SK-N-SH (cell line): Measurements from ENCODE around the gene MYO18A. TPM values are rescaled to one million over a fixed set of nuclear protein-coding genes. Genes with fewer than 3 reads are reported as not detected.

Experiments used
- CTCF ChIA-PET: fragments of 300-600, 350-600 bp; formaldehyde crosslinking; extraction: SDS; loops from one replicate; lab custom pipeline; 2021; lab: Yijun Ruan, JAX
- POLR2A ChIA-PET: fragments of 350-600 bp; sonication (Branson Sonifier 250); formaldehyde crosslinking; extraction: SDS; loops from one replicate; lab custom pipeline; 2020; ENCODE audit warnings: antibody characterized with exemption, inconsistent platforms; lab: Yijun Ruan, JAX
- DNase-seq: peaks from one replicate; pipeline ENCODE4 v3.0.0; 2012
- H2AFZ ChIP-seq: fragments of 200-600 bp; sonication (generic); 2 replicates; pipeline ENCODE4 v1.8.1; 2016; ENCODE audit warnings: antibody characterized with exemption, mild to moderate bottlenecking, low read depth
- H3F3A ChIP-seq: fragments of 200-600 bp; sonication (generic); replicated peaks from 2 replicates; pipeline ENCODE3; 2016; ENCODE audit warnings: antibody characterized with exemption, mild to moderate bottlenecking; ENCODE audit not compliant: insufficient read depth
- H3K27ac ChIP-seq, 2 experiments: fragments of 200-500 bp in 1 of 2; fragments of 200-600 bp in 1 of 2; sonication (Bioruptor generic) in 1 of 2; sonication (generic), shearing (Covaris generic) in 1 of 2; 2 replicates each; pipeline versions ENCODE4 v1.5.1 to v1.6.1; 2014 to 2016; ENCODE audit warnings: low read depth in 2 of 2, inconsistent platforms in 1 of 2, low read length in 1 of 2, mild to moderate bottlenecking in 1 of 2, mixed read lengths in 1 of 2
- H3K27me3 ChIP-seq: fragments of 200-600 bp; sonication (generic), shearing (Covaris generic); 2 replicates; pipeline ENCODE4 v1.6.1; 2016; ENCODE audit warnings: mixed run types; ENCODE audit not compliant: insufficient read depth
- H3K36me3 ChIP-seq, 2 experiments: fragments of 200-500 bp in 1 of 2; fragments of 200-600 bp in 1 of 2; sonication (Bioruptor generic) in 1 of 2; sonication (generic) in 1 of 2; replicated peaks in 1 of 2; 2 replicates each; pipeline versions ENCODE3 to v1.5.1; 2014 to 2016; ENCODE audit warnings: low read length in 1 of 2, mild to moderate bottlenecking in 1 of 2; ENCODE audit not compliant: insufficient read depth in 2 of 2, control insufficient read depth in 1 of 2
- H3K4me1 ChIP-seq, 2 experiments: fragments of 200-500 bp in 1 of 2; fragments of 200-600 bp in 1 of 2; sonication (Bioruptor generic) in 1 of 2; sonication (generic), shearing (Covaris generic) in 1 of 2; 2 replicates each; pipeline versions ENCODE4 v1.5.1 to v1.6.1; 2014 to 2016; ENCODE audit warnings: low read depth in 1 of 2, low read length in 1 of 2, mixed run types in 1 of 2; ENCODE audit not compliant: insufficient read depth in 2 of 2, control insufficient read depth in 1 of 2
- H3K4me2 ChIP-seq: fragments of 200-600 bp; sonication (generic), shearing (Covaris generic); 2 replicates; pipeline ENCODE4 v1.6.1; 2017; ENCODE audit warnings: mixed run types
- H3K4me3 ChIP-seq, 2 experiments: fragments of 200-500 bp in 1 of 2; fragments of 200-600 bp in 1 of 2; sonication (Bioruptor generic) in 1 of 2; sonication (generic), shearing (Covaris generic) in 1 of 2; 2 replicates each; pipeline versions ENCODE4 v1.5.1 to v1.8.1; 2014 to 2016; ENCODE audit warnings: low read depth in 2 of 2, inconsistent platforms in 1 of 2, low read length in 1 of 2, mild to moderate bottlenecking in 1 of 2, mixed read lengths in 1 of 2, moderate library complexity in 1 of 2
- H3K79me2 ChIP-seq: fragments of 200-600 bp; sonication (generic); 2 replicates; pipeline ENCODE4 v1.8.1; 2017; ENCODE audit warnings: mild to moderate bottlenecking; ENCODE audit not compliant: insufficient read depth
- H3K9ac ChIP-seq: fragments of 200-600 bp; sonication (generic); 2 replicates; pipeline ENCODE4 v1.6.1; 2017; ENCODE audit warnings: mixed run types
- H3K9me2 ChIP-seq: fragments of 200-600 bp; sonication (generic); 2 replicates; pipeline ENCODE4 v1.6.1; 2017; ENCODE audit warnings: mixed run types
- H3K9me3 ChIP-seq: fragments of 200-600 bp; sonication (generic); 2 replicates; pipeline ENCODE4 v1.6.1; 2017; ENCODE audit warnings: mixed run types, mild to moderate bottlenecking, moderate library complexity
- H4K20me1 ChIP-seq: fragments of 200-600 bp; sonication (generic); 2 replicates; pipeline ENCODE4 v1.6.1; 2017; ENCODE audit warnings: mild to moderate bottlenecking, mixed run types; ENCODE audit not compliant: insufficient read depth
- CHD2 ChIP-seq: fragments of 150-350 bp; IDR thresholded peaks from 2 replicates; pipeline ENCODE4 v1.6.1; 2018; ENCODE audit warnings: low read length; ENCODE audit not compliant: partially characterized antibody
- ELF1 ChIP-seq: IDR thresholded peaks from 2 replicates; pipeline ENCODE4 v1.4.0; 2012
- EZH2phosphoT487 ChIP-seq: fragments of 200-600 bp; sonication (generic); IDR thresholded peaks from 2 replicates; pipeline ENCODE4 v1.6.1; 2017; ENCODE audit warnings: low read depth, mixed run types, mild to moderate bottlenecking, antibody characterized with exemption, moderate library complexity, borderline replicate concordance
- FOSL2 ChIP-seq: IDR thresholded peaks from 2 replicates; pipeline ENCODE4 v1.4.0; 2012; ENCODE audit warnings: low read depth, mild to moderate bottlenecking, moderate library complexity, borderline replicate concordance
- FOXJ3 ChIP-seq: sonication (generic); formaldehyde crosslinking; IDR thresholded peaks from 2 replicates; pipeline ENCODE4 v1.5.1; 2020; ENCODE audit warnings: mild to moderate bottlenecking, missing genetic modification reagents
- GATA2 ChIP-seq: sonication (generic); formaldehyde crosslinking; IDR thresholded peaks from 2 replicates; pipeline ENCODE4 v1.5.0; 2020; ENCODE audit warnings: mild to moderate bottlenecking, missing genetic modification reagents
- IRF3 ChIP-seq: fragments of 150-350 bp; IDR thresholded peaks from 2 replicates; pipeline ENCODE4 v1.6.1; 2016; ENCODE audit warnings: mild to moderate bottlenecking, low read depth, low read length
- MEF2A ChIP-seq: IDR thresholded peaks from 2 replicates; pipeline ENCODE4 v1.4.0; 2012; ENCODE audit warnings: low read depth, borderline replicate concordance
- MXI1 ChIP-seq: IDR thresholded peaks from 2 replicates; pipeline ENCODE4 v1.6.1; 2012; ENCODE audit warnings: mild to moderate bottlenecking, low read depth, low read length, improper control_type of control experiment
- RAD21 ChIP-seq: IDR thresholded peaks from 2 replicates; pipeline ENCODE4 v1.6.1; 2012; ENCODE audit warnings: mild to moderate bottlenecking, low read length
- REST ChIP-seq: IDR thresholded peaks from 2 replicates; pipeline ENCODE4 v1.6.1; 2012; ENCODE audit warnings: mild to moderate bottlenecking, low read depth, low read length, moderate library complexity
- SIN3A ChIP-seq: IDR thresholded peaks from 2 replicates; pipeline ENCODE4 v1.6.1; 2012; ENCODE audit warnings: low read depth, mild to moderate bottlenecking, low read length, moderate library complexity, borderline replicate concordance
- YY1 ChIP-seq: IDR thresholded peaks from 2 replicates; pipeline ENCODE4 v1.4.0; 2012; ENCODE audit warnings: low read depth, mild to moderate bottlenecking
- ZBTB33 ChIP-seq: IDR thresholded peaks from 2 replicates; pipeline ENCODE4 v1.4.0; 2012; ENCODE audit warnings: low read depth, borderline replicate concordance
- WGBS: methylation state at CpG from one replicate; pipeline ENCODE4 v1.1.6; 2017; ENCODE audit warnings: low lambda C conversion rate; 5-methylcytosine and 5-hydroxymethylcytosine counted together
- polyA plus RNA-seq, 3 experiments: library from polyadenylated mRNA; depleted of rRNA; stranded (reverse); fragments of >200 nt; gene quantifications; 2 replicates each; pipeline ENCODE4 v1.2.3, GENCODE V29; 2012

Gene MYO18A
- polyA plus RNA-seq, 1 of the 3 experiments (the other 2 are of a cell fraction), result 6.6 TPM

- peaks cover 0 to 46% of the 10 kb centered on the region in 2 experiments for H3K36me3 ChIP-seq
- no peaks in the 10 kb centered on the region for H4K20me1 ChIP-seq
- no peak for TF ChIP-seq ZBTB33
- no peak for TF ChIP-seq SIN3A
- no peak for TF ChIP-seq MXI1
- TF ChIP-seq YY1, result no peak
- TF ChIP-seq ELF1, result no peak
- TF ChIP-seq MEF2A, result no peak
- TF ChIP-seq, all 33 proteins: peak for 0
- no peaks in the 10 kb centered on the region for H3K9me3 ChIP-seq
- no peak overlapping the region for H3K4me3 ChIP-seq
- no peak overlapping the region for H3K4me2 ChIP-seq
- no peak for DNase-seq
- WGBS, result 96% methylated on average over 18 of the region's 20 CpGs
- peaks cover 0 to 28% of the 10 kb centered on the region in 2 experiments; a peak in 3 of 4 replicates for H3K4me1 ChIP-seq
- no peak overlapping the region for H2AFZ ChIP-seq
- POLR2A ChIA-PET, result no interaction called here
- H3K27ac ChIP-seq, result no peak overlapping the region
- H3K27me3 ChIP-seq, result no peaks in the 10 kb centered on the region
- H3F3A ChIP-seq, result no peaks in the 10 kb centered on the region
- no peak overlapping the region for H3K9ac ChIP-seq
- H3K79me2 ChIP-seq, result no peaks in the 10 kb centered on the region
- CTCF ChIA-PET, result interaction anchor here (1.0 to 5.3 kb wide), 8 partner anchors 15 to 366 kb away, joined by 3 to 31 read pairs (median 8); no protein-coding TSS in a partner anchor
- H3K9me2 ChIP-seq, result no peaks in the 10 kb centered on the region
Observed at GRCh38 chr17:29093090-29093871, 86.9 kb downstream of the MYO18A start.

GRCh38 chr17:29091606-29092289 is 88.5 kb downstream of the MYO18A start:
- H2AFZ ChIP-seq, result no peak overlapping the region
- no peaks in the 10 kb centered on the region for H4K20me1 ChIP-seq
- TF ChIP-seq REST (no peak), EZH2phosphoT487 (no peak), FOXJ3 (peak; percentile 54; the same call in 1 of the 2 replicates), SIN3A (no peak), ZBTB33 (no peak), FOSL2 (no peak), IRF3 (no peak), GATA2 (CRISPR knock-in tag) (peak; percentile 63), RAD21 (no peak), CHD2 (no peak)

More at GRCh38 chr17:29091606-29092289, 88.5 kb downstream of the MYO18A start:
- ChIA-PET POLR2A (interaction anchor here (0.6 to 1.2 kb wide), 2 partner anchors 118 to 140 kb away, joined by 3 read pairs; partner anchors contain the start of gene PHF12), CTCF (interaction anchor here (0.8 to 5.3 kb wide), 14 partner anchors 10 to 138 kb away, joined by 3 to 31 read pairs (median 6); no protein-coding TSS in a partner anchor)
- Histone ChIP-seq H3K9me2 (no peaks in the 10 kb centered on the region), H3F3A (no peaks in the 10 kb centered on the region), H3K9ac (no peak overlapping the region), H3K4me1 (peaks cover 0 to 28% of the 10 kb centered on the region in 2 experiments; a peak in 3 of 4 replicates), H3K27ac (peak overlapping the region in 1 of 2 experiments; percentile 60; a peak in 2 of 4 replicates), H3K79me2 (no peaks in the 10 kb centered on the region), H3K36me3 (peaks cover 0 to 44% of the 10 kb centered on the region in 2 experiments), H3K4me3 (no peak overlapping the region), H3K4me2 (no peak overlapping the region), H3K27me3 (no peaks in the 10 kb centered on the region), H3K9me3 (no peaks in the 10 kb centered on the region)
- WGBS, result 84% methylated on average over 11 of the region's 13 CpGs
- no peak for DNase-seq
